ENCODE data around the gene NUDCD3.

The NUDCD3 gene

DNA sequence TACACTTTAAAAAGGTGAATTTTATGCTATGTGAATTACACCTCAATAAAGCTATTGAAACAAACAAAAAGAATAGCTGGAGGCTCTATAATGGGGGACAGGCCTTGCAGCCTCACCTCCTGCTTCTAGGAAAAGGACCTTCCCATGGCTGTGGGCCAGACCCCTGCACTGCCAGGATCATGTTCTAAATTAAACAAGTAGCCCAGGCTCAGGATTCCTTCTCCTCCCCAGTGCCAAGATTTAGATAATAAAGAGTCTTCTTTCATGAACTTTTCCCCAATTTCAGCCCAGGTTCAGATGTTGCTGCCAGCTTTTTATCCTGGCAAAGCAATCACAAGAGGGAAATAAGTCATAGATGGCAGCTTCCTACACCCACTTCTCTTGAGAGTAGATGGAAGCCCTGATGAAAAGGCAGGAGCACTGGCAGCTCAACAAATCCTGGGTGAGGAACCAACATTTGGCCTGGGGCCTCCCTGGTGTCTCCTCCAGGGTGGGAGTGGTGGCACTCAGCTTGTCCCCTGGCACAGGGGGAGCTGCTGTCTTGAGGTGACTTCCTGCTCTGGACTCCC is 142.8 kb downstream of the NUDCD3 start:
- no peak for DNase-seq

DNA sequence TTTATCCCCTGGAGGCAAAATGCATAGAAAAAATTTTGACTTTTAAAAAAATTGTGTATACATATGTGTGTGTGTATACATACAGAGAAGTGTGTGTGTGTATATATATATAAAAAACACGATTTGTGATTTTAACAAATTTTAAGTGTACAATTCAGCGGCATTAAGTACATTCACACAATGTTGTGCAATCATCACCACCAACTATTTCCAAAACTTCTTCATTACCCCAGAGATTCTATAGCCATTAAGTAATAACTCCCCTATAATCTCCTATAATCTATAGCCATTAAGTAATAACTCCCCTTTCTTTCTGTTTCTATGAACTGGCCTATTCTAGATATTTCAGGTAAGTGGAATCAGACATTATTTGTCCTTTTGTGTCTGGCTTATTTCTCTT is 144.4 kb downstream of the NUDCD3 start:
- no peak for DNase-seq

DNA sequence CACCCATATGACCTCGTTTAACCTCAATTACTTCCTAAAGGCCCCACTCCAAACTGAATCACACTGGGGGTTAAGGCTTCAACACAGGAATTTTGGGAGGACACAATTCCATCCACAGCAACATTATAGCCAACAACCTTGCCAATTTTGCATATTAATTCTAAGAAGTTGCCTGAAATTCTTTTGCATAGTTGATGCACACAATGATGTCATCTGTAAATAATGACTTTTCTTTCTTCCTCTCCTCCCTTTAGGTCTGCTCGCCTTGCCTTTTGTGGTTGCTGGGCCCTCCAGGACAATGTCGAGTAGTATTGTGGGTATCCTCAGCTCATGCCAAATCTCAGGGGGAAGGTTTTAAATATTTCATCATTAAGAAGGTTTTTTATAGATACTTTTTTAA is 149.1 kb downstream of the NUDCD3 start:
- no peak for DNase-seq

DNA sequence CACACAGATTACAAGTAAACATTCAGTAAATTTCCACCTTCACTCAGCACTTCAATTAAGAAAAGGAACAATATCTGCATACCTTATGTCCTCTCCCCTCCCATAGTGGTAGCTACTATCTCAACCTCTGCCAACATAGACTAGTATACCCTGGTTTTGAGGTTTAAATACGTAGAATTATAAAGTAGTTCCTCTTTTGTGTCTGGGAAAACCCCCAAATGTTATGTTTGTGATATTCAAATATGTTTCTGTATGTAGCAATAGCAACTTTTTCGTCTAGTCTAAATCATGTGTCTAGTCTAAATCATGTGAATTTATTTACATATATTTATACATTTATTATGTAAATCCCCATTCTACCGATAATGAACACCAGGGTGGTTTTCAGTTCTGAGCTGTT is 151.9 kb downstream of the NUDCD3 start:
- no peak for DNase-seq

DNA sequence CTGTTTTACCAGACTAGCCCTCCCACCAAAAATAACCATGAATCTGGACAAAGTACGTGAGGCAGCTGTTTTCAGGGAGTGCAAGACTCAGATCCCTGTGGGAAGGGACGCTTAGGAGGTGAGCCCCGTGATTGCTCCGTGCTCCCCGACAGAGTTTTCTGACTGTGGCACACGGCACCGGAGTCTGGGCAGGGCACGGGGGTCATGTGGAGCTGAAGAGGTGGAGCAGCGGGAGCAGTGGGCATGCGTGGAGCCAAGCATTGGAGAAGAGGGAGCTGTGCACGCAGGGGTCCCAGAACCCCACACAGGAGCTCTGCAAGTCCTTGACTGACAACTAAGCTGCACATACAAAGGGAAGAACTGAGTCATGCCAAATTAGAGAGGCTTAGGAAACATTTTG is 154.0 kb downstream of the NUDCD3 start:
- DNase-seq: no peak

DNA sequence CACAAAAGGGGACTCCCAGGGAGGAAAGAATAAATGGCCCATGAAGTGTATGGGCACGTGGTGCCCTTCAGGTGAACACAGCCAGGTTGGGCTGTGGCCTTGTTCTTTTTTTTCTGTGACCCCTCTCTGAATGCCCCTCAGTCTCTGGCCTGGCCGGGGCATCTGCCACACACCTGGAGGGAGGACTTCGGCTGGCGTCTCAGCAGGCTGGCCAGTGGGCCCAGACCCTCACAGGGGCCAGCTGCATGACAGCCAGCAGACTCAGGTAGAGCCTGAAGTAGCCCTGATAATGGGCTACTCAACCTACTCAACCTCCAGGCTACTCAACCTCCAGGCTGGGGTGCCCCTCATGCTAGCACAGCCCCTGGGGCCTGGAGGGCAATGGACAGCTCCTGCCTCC is 155.3 kb downstream of the NUDCD3 start:
- no peak for DNase-seq

DNA sequence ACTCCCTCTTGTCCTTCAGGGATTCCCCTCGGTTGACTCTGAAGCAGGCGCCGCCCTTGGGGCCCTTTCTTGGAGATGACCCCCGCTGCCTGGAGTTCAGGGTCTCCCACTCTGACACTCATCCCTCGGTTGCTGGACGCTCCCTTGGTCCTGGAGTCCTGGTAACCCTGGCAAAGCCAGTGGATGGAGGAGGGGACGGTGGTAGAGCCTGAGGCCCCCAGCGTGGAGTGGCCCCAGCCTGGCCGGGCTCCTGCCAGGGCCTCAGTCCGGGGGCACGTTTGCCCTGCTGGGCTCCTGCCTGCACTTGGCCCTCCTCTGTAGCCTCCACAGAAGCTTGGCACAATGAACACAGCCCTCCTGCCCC is 155.7 kb downstream of the NUDCD3 start:
- no peak for DNase-seq

DNA sequence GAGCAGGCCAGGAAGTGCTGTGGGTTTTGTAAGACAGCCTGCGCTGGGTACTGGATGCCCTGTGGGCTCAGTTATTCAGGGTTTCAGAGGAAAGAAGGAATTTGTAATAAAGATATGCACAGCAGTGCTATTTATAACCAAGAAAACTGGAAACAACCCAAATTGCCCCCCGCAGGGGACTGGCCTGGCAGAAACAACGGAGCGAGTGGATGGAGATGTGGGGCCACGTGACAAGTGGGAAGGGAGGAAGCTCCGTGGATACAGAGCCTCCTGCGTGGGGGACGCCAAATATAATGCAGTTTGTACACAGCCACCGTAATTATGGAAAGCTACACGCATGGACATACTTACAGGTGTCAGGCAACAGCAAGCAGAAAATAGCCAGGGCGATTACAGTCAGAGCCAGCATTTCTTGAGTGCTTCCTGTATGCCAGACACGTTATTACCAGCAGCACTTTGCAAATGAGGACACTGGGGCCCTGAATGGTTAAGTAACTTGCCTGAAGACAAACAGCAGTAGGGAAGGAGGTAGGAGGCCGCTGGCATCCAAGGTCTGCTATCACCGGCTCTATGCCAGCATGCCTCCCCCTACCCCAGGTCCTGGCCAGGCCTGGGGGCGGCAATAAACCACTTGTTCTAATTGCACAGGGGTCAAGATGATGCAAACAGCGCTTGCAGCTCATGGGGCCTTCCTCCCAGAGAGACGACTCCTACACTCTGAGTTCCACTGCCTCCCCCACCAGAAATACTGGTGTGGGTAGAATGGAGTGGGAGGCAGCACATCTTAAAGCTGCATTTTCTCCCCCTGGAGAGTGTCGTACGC is 156.3 kb downstream of the NUDCD3 start:
- DNase-seq: no peak

DNA sequence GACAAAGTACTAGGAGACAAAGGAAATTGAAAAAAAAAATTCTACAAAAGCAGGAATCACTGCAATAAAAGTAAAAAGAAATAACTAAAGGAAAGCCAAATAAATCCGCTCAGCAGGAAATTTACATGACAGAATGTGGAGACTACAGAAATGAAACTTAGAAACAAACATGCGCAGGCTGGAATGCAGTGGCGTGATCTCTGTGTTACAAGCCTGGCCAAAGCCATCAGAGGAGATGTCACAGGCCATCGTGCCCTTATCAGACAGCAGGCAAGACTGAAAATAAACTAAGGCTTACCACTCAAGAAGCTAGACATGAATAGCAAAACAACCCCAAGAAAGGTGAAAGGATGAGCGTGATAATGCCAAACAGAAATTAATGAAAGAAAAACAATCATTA is 158.8 kb downstream of the NUDCD3 start:
- DNase-seq: no peak

DNA sequence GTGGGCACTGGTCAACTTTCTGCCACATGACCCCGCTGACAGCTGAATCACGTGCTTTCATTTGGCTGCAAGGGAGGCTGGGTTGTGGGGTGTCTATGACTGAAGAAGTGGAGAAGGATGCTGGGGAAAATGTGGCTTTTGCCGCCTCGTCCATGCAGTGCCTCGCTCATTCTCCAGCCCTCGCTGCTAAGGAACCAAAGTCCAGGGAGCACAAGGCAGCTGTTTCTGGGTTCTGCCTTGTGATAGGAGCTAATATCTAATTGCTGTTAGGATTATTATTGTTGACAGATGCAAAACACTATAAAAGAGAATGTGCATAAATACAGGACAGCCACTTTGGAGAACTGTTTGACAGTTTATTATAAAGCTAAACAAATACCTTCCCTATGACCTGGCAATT is 160.1 kb downstream of the NUDCD3 start:
- DNase-seq: no peak

DNA sequence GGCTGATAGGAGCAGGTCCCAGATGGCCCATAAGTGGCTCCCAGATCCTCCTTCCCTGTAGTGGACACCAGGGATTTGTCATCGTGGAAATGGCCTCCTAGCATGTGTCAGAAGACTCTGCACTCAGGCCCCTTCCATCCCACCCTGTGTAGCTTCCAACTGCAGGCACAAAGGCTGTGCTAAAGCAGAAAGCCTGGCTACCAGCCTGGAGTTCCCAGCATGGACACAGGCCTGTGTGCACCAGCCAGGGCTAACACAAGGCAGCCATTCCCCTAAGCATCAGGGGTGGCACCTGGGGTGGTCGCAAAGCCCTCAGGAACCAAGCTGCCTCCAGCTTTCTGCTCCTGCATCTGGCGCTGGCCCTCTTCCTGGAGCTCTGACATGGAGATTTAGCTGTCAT is 160.6 kb downstream of the NUDCD3 start:
- no peak for DNase-seq

Measured in NCI-H187 (cell line).